AG04449 (cell line): ENCODE results near the gene OR51G2.

Source experiments
- CTCF ChIA-PET: fragments of 350-600 bp; formaldehyde crosslinking; extraction: SDS; loops from one replicate; lab custom pipeline; 2021; ENCODE audit warnings: antibody characterized with exemption; lab: Yijun Ruan, JAX
- POLR2A ChIA-PET: fragments of 400-600, 350-600 bp; formaldehyde crosslinking; extraction: SDS; loops from one replicate; lab custom pipeline; 2020; ENCODE audit warnings: antibody characterized with exemption, inconsistent platforms; lab: Yijun Ruan, JAX
- DNase-seq: peaks from one replicate; pipeline ENCODE4 v3.0.0-alpha.2; 2010; ENCODE audit warnings: low read depth, low spot score
- H3K4me3 ChIP-seq: 2 replicates; pipeline ENCODE4 v1.5.1; 2011; ENCODE audit warnings: low read depth, mild to moderate bottlenecking, control low read depth, low read length
- TF ChIP-seq, protein P1 (sequence below): IDR thresholded peaks from one replicate; pipeline ENCODE4 v1.5.1; 2011; ENCODE audit warnings: mild to moderate bottlenecking, moderate library complexity, low read length, control low read depth, inconsistent platforms; ENCODE audit not compliant: insufficient read depth; ENCODE audit errors: missing control alignments

Gene OR51G2

GRCh38 chr11:4903484-4903883 is 15.7 kb downstream of the OR51G2 start, which contains the start of gene OR51A7:
Gene OR51A7, plus strand, starts transcription at chr11:4903783. Its CDS starts 3,587 bp downstream, at chr11:4907370.
- DNase-seq = no peak
- CTCF ChIA-PET = no interaction called here
- TF ChIP-seq, protein P1, sequence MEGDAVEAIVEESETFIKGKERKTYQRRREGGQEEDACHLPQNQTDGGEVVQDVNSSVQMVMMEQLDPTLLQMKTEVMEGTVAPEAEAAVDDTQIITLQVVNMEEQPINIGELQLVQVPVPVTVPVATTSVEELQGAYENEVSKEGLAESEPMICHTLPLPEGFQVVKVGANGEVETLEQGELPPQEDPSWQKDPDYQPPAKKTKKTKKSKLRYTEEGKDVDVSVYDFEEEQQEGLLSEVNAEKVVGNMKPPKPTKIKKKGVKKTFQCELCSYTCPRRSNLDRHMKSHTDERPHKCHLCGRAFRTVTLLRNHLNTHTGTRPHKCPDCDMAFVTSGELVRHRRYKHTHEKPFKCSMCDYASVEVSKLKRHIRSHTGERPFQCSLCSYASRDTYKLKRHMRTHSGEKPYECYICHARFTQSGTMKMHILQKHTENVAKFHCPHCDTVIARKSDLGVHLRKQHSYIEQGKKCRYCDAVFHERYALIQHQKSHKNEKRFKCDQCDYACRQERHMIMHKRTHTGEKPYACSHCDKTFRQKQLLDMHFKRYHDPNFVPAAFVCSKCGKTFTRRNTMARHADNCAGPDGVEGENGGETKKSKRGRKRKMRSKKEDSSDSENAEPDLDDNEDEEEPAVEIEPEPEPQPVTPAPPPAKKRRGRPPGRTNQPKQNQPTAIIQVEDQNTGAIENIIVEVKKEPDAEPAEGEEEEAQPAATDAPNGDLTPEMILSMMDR = no peak
- POLR2A ChIA-PET = no interaction called here
- H3K4me3 ChIP-seq = no peak within 1 kb of the TSS

DNA sequence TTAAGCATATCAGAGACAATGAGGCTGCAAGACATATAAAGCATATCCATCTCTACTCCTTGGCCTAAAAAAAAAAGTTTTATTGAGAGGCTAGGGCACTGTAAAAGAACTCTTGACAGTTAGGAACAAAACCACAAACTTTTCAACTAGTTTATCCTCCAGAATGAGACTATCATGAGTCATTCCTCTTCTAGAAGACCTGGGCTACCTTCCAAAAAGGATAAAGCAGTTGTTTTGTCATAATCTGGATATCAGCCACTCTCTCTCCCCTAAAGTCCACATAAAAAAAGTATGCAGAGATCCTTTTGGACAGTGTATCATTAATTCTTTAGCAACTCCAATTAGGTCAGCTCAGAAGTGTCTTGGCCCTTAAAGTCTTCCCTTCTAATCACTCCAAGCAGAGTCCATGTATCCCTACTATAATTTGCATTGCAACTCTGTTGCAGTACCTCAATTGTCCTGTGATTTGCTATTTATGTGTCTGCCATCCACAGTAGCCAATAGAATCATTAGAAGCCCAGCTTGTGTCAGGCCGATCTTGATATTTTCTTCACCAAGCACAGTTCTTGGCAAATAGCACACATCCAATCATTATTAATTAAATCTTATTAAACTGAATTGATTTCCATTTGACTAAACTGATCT is 27.0 kb downstream of the OR51G2 start:
- TF ChIP-seq, protein P1 = no peak
- peak; percentile 59 for DNase-seq
- no peak overlapping the region for H3K4me3 ChIP-seq
- POLR2A ChIA-PET = no interaction called here
- CTCF ChIA-PET = no interaction called here

- POLR2A ChIA-PET = no interaction called here
- TF ChIP-seq, protein P1 = no peak
- CTCF ChIA-PET = no interaction called here
- no peak for DNase-seq
- H3K4me3 ChIP-seq = no peak overlapping the region
Measured at GRCh38 chr11:4890279-4890678, 28.9 kb downstream of the OR51G2 start.

- TF ChIP-seq, protein P1 = no peak
- no peak for DNase-seq
- CTCF ChIA-PET = no interaction called here
- no peak overlapping the region for H3K4me3 ChIP-seq
- POLR2A ChIA-PET = no interaction called here
Measured at GRCh38 chr11:4887591-4887990, 31.6 kb downstream of the OR51G2 start.

GRCh38 chr11:4886186-4886585 is 33.0 kb downstream of the OR51G2 start:
- TF ChIP-seq, protein P1 = no peak

DNA sequence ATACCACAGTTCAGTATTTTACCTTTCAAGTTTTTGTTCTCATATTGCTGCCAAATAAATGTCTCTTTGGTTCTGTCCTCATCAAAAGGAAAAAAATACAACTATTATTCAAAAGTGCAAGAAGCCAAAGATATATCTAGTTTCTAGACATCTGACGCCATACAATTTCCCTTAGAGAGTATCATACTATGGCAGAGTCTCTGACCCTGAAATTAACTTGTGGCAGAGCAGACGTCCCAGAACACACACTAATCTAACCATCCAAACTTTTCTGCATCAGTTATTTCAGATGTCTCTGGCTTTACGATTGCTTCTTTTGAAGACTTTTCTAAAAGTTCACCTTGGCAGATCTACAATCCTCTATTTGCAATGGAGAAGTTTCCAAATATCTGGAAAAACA is 34.8 kb downstream of the OR51G2 start:
- no peak for DNase-seq
- ChIA-PET POLR2A (no interaction called here), CTCF (no interaction called here)
- TF ChIP-seq, protein P1 = no peak
- H3K4me3 ChIP-seq = no peak overlapping the region

More at GRCh38 chr11:4886186-4886585, 33.0 kb downstream of the OR51G2 start:
- CTCF ChIA-PET = no interaction called here
- H3K4me3 ChIP-seq = no peak overlapping the region
- POLR2A ChIA-PET = no interaction called here
- no peak for DNase-seq
